Ecto neural progenitor cell (in vitro differentiated cells): ENCODE results near the gene CEP97.
"Not testable (repeated sequence)": the region's sequence is repeated elsewhere in the genome, so short reads cannot be mapped to it uniquely, and the experiment has no call there.

Experiments
- DNase-seq: peaks from one replicate; pipeline ENCODE4 v3.0.0-alpha.2; 2018; ENCODE audit warnings: low spot score

The CEP97 gene

DNA sequence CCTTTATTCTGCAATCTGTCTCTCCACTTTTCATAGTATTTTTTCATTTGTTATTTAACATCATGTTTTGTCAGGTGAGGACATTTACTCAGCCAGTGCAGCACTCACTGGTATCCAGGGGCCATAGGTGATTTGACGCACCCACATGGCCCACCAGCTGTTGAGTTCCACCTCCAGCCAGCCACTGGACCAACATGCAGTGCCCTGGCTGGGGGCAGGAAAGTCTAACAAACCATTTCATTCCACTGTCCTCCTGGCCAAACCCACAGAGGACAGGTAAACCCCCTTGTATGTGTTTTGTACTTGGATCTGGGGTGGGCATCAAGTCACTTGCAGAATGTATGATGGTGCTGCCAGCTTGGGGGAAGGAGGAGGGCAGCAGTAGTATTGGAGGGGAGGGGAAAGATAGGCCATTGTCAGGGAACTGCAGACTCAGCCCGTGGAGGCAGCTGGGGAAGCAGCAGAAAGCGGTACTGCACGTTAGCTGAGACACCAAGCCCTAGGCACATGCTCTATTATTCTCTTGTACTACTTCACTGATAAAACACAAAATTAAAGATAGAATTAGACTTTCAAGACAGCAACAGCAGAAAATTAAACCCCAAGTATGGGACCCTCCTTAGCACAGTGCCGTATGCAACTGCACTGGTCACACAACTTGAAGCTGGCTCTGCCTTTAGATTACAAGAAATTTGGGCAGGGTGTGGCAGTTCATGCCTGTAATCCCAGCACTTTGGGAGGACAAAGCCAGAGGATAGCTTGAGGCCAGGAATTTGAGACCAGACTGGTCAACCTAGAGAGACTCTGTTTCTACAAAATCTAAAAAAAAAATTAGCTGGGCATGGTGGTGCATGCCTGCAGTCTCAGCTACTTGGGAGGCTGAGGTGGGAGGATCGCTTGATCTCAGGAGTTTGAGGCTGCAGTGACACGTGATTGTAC lies 22.4 kb upstream of the CEP97 start:
- no peak for DNase-seq

DNA sequence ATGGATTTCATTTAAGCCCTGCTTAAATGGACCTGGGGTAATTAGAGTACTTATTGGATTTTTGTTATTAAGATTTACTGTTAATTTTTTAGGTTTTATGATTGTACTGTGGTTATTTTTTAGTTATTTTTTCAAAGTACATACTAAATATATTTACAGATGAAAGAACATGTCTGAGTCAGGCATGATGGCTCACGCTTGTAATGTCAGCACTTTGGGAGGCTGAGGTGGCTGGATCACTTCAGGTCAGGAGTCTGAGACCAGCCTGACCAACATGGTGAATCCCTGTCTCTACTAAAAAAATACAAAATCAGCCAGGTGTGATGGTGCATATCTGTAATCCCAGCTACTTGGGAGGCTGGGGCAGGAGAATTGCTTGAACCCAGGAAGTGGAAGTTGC lies 21.7 kb upstream of the CEP97 start:
- no peak for DNase-seq

DNA sequence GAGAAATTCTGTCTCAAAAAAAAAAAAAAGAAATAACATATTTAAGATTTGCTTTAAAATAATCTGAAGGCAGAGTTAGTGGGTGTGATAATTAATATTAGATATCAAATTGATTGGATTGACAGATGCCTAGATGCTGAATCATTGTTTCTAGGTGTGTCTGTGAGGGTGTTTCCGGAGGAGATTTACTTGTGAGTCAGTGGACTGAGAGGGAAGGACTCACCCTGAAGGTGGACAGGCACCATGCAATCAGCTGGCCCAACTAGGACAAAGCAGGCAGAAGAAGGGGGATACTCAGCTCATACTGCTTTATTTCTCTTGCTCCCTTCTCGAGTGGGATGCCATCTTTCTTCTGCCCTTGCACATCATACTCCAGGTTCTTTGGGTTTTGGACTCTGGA lies 21.2 kb upstream of the CEP97 start:
- no peak for DNase-seq

GRCh38 chr3:101704639-101705038 lies 19.8 kb upstream of the CEP97 start:
- not testable (repeated sequence) for DNase-seq

GRCh38 chr3:101709126-101709525 lies 15.3 kb upstream of the CEP97 start:
- DNase-seq: no peak

DNA sequence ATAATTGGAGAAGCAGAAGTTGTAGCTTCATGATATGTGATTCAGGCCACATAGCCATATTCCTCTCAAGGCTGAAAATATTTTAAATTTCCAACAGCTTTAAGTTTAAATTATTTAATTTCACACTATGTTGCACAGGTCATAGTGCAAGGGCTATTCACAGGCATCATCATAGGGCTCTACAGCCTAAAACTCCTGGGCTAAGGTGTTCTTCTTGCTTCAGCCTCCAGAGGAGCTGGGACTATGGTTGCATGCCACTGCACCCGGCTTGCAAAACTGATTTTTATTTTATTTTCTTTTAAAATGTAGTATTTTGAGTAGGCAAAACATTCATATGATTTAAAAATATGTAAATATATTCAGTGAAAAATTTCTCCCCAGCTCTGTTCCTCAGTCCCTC lies 6.0 kb upstream of the CEP97 start:
- no peak for DNase-seq

- no peak for DNase-seq
These were observed 4.7 kb upstream of the CEP97 start for GRCh38 chr3:101719604-101720185.

DNA sequence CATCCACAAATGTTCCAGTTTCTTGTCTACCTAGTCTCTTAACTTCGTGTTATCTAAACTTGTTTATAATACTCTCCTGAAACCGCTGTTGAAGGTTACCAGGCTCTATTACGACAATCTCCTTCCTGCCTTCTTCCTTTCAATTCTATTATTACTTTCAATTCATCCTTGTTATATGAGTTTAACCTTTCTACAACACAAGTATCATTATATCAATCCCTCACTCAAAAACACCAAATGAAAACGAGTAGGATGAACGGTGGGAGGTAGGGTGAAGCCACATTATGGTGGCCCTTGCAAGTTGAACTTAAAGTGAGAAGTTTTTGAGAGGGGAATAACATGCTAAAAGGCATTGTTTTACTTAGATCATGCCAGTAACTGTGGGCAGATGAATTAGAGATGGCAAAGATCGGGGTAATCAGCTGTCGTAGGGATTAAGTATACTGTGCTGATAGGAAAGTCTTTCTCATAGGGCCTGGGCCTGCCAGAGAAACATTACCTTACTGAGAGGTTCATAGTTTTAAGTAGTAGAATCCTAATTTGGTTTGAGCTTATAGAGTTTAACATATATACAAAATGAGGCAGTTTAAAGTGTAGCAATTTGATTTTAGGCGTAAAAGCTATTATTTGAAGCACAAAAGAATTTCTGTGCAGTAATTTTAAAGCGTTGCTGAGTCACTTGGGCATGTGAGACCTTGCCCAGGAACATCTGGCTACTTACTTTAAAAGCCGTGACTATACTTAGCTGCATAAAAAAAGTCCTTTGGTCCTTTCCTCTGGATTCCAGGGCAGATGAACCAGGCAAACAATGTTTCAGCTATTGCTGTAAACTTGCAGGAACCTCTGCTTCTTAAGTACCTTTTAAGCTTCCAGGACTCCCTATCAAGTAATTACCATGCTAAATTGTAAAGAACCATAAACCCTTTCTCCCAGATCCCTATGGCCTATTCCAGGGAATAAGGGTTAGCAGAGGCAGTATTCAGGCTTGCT lies 3.3 kb upstream of the CEP97 start:
- no peak for DNase-seq

DNA sequence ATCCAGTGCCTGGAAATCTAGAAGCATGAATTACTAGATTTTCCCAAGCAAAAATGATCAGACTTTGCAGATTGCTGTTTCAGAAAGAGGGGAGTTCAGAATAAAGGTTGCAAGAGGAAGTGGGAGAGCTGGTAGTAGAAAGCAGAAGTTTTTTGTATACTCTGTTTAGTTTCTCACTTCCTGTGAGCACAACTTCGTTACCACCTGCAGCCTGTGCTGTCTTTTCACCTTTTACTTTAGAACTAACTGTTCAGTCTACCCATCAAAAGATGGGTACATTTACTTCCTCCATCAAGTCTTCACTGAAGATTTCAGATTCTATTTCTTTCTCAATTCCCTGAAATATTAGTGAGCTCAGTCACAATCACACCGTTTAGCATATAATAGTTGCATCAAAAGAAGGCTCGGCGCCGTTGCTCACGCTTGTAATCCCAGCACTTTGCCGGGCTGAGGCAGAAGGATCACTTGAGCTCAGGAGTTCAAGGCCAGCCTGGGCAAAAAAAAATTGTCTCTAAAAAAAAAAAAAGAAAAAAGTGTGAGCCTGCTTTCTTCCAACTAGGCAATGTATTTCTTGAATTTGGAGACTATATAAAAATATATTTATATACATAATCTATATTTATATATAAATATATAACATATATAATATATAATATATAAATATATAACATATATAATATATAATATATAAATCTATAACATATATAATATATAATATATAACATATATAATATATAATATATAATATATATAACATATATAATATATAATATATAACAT lies 1.8 kb upstream of the CEP97 start:
- DNase-seq: no peak

DNA sequence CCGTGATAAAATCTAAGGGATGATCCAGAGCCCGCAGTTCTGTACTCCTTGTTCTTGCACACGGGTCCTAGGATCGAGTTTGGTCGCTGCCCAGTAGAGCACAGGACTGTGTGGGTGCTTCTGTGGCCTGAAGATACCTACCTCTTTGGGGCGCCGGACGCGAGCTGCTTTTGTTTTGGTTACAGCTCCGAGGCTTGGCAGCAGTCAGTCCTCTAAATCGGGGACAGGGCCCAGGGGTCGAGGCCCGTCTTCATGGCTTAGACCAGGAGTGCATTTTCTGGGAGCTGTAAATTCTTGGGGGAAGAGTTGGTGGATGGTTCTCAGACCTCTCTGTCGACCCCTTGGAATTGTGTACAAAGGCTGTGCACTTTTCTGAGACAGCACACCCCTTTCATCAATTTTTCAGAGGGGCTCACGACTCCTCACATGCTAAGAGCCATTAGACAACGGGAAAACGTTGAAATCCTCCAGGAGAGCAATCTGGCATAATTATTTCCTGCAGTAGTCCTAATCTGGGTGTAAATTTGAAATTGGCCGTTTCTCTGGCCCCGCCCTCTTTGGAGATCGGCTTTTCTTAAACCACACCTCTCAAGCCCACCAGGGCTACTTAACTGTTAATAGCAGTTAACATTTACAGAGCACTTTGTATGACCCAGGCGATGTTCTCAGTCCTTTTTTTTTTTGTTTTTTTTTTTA lies 928 bp downstream of the CEP97 start:
- DNase-seq: peak; percentile 56

DNA sequence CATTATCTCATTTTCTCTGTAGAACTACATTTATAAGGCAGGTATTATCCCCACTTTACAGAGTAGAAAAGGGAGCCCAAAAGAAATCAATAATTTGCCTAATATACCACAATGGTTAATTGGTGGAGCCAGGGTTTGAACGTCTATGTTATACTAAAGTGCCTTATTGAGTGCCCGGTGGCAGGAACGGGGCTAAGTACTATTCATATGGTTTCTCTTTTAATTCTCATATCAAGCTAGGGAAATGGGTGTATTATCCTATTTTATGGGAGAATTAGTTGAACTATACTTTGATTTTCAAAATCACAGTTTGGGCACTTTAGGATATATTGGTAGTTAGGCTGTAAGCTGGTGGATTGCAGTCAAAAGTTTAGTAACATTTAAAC lies 1.5 kb downstream of the CEP97 start:
- no peak for DNase-seq

DNA sequence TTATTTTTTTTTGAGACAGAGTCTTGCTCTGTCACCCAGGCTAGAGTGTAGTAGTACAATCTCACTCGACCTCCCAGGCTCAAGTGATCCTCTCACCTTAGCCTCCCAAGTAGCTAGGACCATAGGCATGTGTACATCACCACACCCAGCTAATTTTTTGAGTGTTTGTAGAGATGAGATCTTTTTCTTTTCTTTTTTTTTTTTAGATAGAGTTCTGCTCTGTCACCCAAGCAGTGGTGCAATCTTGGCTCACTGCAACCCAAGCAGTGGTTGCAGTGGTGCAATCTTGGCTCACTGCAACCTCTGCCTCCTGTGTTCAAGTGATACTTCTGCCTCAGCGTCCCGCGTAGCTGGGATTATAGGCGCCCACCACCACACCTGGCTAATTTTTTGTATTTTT lies 5.2 kb downstream of the CEP97 start:
- no peak for DNase-seq

GRCh38 chr3:101730839-101731238 lies 6.4 kb downstream of the CEP97 start:
- DNase-seq: no peak

DNA sequence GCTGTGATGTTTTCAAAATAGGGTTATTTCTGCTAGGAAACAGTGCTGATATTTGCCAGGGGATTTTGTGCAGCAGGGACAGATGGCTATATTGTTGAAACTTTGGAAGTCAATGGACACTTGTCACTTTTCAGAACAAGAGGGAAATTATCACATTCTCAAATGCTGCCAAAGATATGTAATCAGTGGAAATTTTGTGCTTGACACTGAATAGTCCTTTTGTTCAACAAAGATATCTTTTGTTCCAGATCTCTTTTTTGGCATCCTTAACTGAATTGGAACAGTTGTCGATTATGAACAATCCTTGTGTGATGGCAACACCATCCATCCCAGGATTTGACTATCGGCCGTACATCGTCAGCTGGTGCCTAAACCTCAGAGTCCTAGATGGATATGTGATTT lies 7.8 kb downstream of the CEP97 start:
- DNase-seq: no peak

- DNase-seq: no peak
These were observed 11.4 kb downstream of the CEP97 start for GRCh38 chr3:101735833-101736232.

DNA sequence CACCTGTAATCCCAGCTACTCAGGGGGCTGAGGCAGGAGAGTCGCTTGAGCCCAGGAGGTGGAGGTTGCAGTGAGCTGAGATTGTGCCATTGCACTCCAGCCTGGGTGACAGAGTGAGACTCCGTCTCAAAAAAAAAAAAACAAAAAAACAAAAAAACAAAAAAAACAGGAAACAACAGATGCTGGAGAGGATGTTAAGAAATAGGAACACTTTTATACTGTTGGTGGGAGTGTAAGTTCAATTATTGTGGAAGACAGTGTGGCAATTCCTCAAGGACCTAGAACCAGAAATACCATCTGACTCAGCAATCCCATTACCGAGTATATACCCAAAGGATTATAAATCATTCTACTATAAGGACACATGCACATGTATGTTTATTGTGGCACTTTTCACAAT lies 17.5 kb downstream of the CEP97 start:
- DNase-seq: not testable (repeated sequence)

- DNase-seq: no peak
These were observed 20.4 kb downstream of the CEP97 start for GRCh38 chr3:101744811-101745210.

DNA sequence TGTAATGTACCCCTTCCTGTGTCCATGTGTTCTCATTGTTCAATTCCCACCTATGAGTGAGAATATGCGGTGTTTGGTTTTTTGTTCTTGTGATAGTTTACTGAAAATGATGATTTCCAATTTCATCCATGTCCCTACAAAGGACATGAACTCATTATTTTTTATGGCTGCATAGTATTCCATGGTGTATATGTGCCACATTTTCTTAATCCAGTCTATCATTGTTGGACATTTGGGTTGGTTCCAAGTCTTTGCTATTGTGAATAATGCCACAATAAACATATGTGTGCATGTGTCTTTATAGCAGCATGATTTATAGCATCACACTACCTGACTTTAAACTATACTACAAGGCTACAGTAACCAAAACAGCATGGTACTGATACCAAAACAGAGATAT lies 21.5 kb downstream of the CEP97 start:
- not testable (repeated sequence) for DNase-seq

DNA sequence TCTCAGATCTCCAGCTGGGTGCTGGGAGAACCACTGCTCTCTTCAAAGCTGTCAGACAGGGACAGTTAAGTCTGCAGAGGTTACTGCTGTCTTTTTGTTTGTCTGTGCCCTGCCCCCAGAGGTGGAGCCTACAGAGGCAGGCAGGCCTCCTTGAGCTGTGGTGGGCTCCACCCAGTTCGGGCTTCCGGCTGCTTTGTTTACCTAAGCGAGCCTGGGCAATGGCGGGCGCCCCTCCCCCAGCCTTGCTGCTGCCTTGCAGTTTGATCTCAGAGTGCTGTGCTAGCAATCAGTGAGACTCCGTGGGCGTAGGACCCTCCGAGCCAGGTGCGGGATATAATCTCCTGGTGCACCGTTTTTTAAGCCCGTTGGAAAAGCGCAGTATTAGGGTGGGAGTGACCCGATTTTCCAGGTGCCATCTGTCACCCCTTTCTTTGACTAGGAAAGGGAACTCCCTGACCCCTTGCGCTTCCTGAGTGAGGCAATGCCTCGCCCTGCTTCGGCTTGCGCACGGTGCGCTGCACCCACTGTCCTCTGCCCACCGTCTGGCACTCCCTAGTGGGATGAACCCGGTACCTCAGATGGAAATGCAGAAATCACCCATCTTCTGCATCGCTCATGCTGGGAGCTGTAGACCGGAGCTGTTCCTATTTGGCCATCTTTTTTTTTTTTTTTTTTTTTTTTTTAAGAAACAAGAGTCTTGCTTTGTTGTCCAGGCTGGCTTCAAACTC lies 29.1 kb downstream of the CEP97 start:
- DNase-seq: not testable (repeated sequence)

DNA sequence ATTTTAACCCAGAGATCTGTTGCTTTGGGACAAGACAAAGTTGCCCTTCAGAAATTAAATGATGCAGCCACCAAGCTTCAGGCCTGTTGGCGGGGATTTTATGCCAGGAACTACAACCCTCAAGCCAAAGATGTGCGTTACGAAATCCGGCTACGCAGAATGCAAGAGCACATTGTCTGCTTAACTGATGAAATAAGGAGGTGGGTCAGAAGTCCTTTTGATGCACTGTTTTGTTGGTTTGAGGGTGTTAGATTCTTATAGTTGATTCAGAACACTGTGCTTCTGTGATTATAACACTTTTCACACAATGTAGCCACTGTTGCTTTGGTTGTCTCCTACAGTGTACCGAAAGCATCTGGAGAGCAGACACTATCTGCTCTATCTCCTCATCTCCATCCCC lies 33.8 kb downstream of the CEP97 start:
- no peak for DNase-seq
